CD4-positive, alpha-beta T cell (primary cell): ENCODE results near the gene SULT1A2. TPM values are rescaled to one million over a fixed set of nuclear protein-coding genes. Genes with fewer than 3 reads are reported as not detected.
A peak's percentile ranks its signal among the peaks of the same experiment; 100 is the strongest.
"Not testable (repeated sequence)": the region's sequence is repeated elsewhere in the genome, so short reads cannot be mapped to it uniquely, and the experiment has no call there.

Source experiments
- ATAC-seq: fragments of 200-7000 bp; cut with Tn5 transposase; one replicate; pipeline ENCODE4 v1.10.0; 2022; ENCODE audit warnings: mild to moderate bottlenecking; ENCODE audit not compliant: poor library complexity
- CTCF ChIA-PET: fragments of 350-600 bp; sonication (Branson Sonifier 250); formaldehyde crosslinking; loops from one replicate; lab custom pipeline; 2021; ENCODE audit warnings: antibody characterized with exemption, inconsistent platforms; lab: Charles Lee
- POLR2A ChIA-PET: fragments of 350-600 bp; sonication (Branson Sonifier 250); formaldehyde crosslinking; loops from one replicate; lab custom pipeline; 2021; ENCODE audit warnings: antibody characterized with exemption, inconsistent platforms; lab: Charles Lee
- DNase-seq, 14 experiments: peaks; one replicate each; pipeline ENCODE4 v3.0.0-alpha.2; 2013 to 2020; ENCODE audit warnings: mixed read lengths in 2 of 14
- H3K27ac ChIP-seq, 2 donors: one replicate each; pipeline versions ENCODE4 v1.5.1 to v1.7.0; 2013; ENCODE audit warnings: low read length in 2 of 2, low read depth in 1 of 2, mild to moderate bottlenecking in 1 of 2
- H3K27me3 ChIP-seq, 2 experiments: 1 replicate in 1 of 2; 2 replicates in 1 of 2; pipeline versions ENCODE4 v1.6.1 to v1.7.0; 2013; ENCODE audit warnings: low read length in 2 of 2, control low read depth in 1 of 2, mild to moderate bottlenecking in 1 of 2, moderate library complexity in 1 of 2; ENCODE audit not compliant: insufficient read depth in 2 of 2, control insufficient read depth in 1 of 2
- H3K36me3 ChIP-seq: one replicate; pipeline ENCODE4 v1.6.1; 2013; ENCODE audit warnings: low read length, control low read depth; ENCODE audit not compliant: insufficient read depth
- H3K4me1 ChIP-seq: one replicate; pipeline ENCODE4 v1.6.1; 2013; ENCODE audit warnings: low read length, control low read depth; ENCODE audit not compliant: insufficient read depth
- H3K4me3 ChIP-seq: one replicate; pipeline ENCODE4 v1.5.1; 2013; ENCODE audit warnings: mild to moderate bottlenecking, low read length, moderate library complexity
- H3K9me3 ChIP-seq, 2 experiments: 1 replicate in 1 of 2; 2 replicates in 1 of 2; pipeline versions ENCODE4 v1.6.1 to v1.7.0; 2013; ENCODE audit warnings: low read length in 2 of 2, mild to moderate bottlenecking in 2 of 2, control low read depth in 1 of 2, moderate library complexity in 1 of 2; ENCODE audit not compliant: control insufficient read depth in 1 of 2, insufficient read depth in 1 of 2
- H3K27ac Mint-ChIP-seq: one replicate; pipeline ENCODE4 v1.8.0; 2020; ENCODE audit warnings: mixed read lengths
- H3K27me3 Mint-ChIP-seq: one replicate; pipeline ENCODE4 v1.8.0; 2021; ENCODE audit warnings: mixed read lengths
- H3K36me3 Mint-ChIP-seq: one replicate; pipeline ENCODE4 v1.8.0; 2021; ENCODE audit warnings: low read depth, mixed read lengths
- H3K4me1 Mint-ChIP-seq: one replicate; pipeline ENCODE4 v1.8.0; 2021; ENCODE audit warnings: low read depth, mixed read lengths
- H3K4me3 Mint-ChIP-seq: one replicate; pipeline ENCODE4 v1.8.0; 2020; ENCODE audit warnings: mild to moderate bottlenecking, mixed read lengths
- H3K9me3 Mint-ChIP-seq: one replicate; pipeline ENCODE4 v1.8.0; 2020; ENCODE audit warnings: mixed read lengths
- CTCF ChIP-seq: fragments of 200-600 bp; IDR thresholded peaks from one replicate; pipeline ENCODE4 v1.8.0; 2022; ENCODE audit warnings: antibody characterized with exemption, mild to moderate bottlenecking
- intact Hi-C, 2 experiments: fragments of 100-400 bp; cut with DNase I in 1 of 2; cut with micrococcal nuclease in 1 of 2; formaldehyde crosslinking; loops; one replicate each; pipeline versions ENCODE4 v1.15.1 to v1.9.0; 2023 to 2025; cut with DNase I, micrococcal nuclease
- total RNA-seq, 174 experiments: library from RNA in 2 of 174; stranded (reverse) in 2 of 174; gene quantifications; one replicate each; pipeline ENCODE4 v1.2.3 and lab custom pipeline; 2021 to 2026

SULT1A2 gene
- total RNA-seq, 2 experiments from 2014 or later: 0.19 to 0.45 TPM

- intact Hi-C loops, H3K9me3 ChIP-seq, H3K36me3 ChIP-seq, H3K27ac Mint-ChIP-seq, H3K27me3 Mint-ChIP-seq, H3K9me3 Mint-ChIP-seq, H3K27me3 ChIP-seq, H3K4me3 ChIP-seq, H3K4me3 Mint-ChIP-seq, H3K36me3 Mint-ChIP-seq, ATAC-seq, H3K4me1 ChIP-seq, POLR2A ChIA-PET, H3K27ac ChIP-seq: not testable (repeated sequence)
- CTCF ChIA-PET: interaction anchor here (0.7 kb wide), 1 partner anchor 235 kb away, joined by 3 read pairs; no protein-coding TSS in a partner anchor
- DNase-seq: peak in 1 of 14 experiments; percentile 28
- H3K4me1 Mint-ChIP-seq: peaks cover 15% of the 10 kb centered on the region
These were observed 11.0 kb upstream of the SULT1A2 start for GRCh38 chr16:28607681-28608495.

GRCh38 chr16:28607116-28607623, 10.3 kb upstream of the SULT1A2 start:
- ChIA-PET CTCF (interaction anchor here (0.7 kb wide), 1 partner anchor 236 kb away, joined by 3 read pairs; no protein-coding TSS in a partner anchor), POLR2A (no interaction called here)
- Histone ChIP-seq H3K27ac (no peak overlapping the region), H3K4me3 (no peak overlapping the region), H3K4me1 (peaks cover 6% of the 10 kb centered on the region), H3K9me3 (no peaks in the 10 kb centered on the region), H3K27me3 (no peaks in the 10 kb centered on the region), H3K36me3 (no peaks in the 10 kb centered on the region)
- no peak overlapping the region for H3K4me3 Mint-ChIP-seq
- H3K27me3 Mint-ChIP-seq: no peaks in the 10 kb centered on the region
- no peaks in the 10 kb centered on the region for H3K9me3 Mint-ChIP-seq
- H3K36me3 Mint-ChIP-seq: no peaks in the 10 kb centered on the region
- H3K27ac Mint-ChIP-seq: no peak overlapping the region
- intact Hi-C loops: no loop called here
- ATAC-seq (no peak), DNase-seq (peak in 1 of 14 experiments; percentile 4)
- no peak for TF ChIP-seq CTCF
- peaks cover 15% of the 10 kb centered on the region for H3K4me1 Mint-ChIP-seq

GRCh38 chr16:28606291-28607115, 9.7 kb upstream of the SULT1A2 start:
- Histone ChIP-seq H3K4me1 (peaks cover 6% of the 10 kb centered on the region), H3K27ac (no peak overlapping the region), H3K9me3 (no peaks in the 10 kb centered on the region), H3K36me3 (no peaks in the 10 kb centered on the region), H3K4me3 (no peak overlapping the region), H3K27me3 (no peaks in the 10 kb centered on the region)
- no peak for DNase-seq
- Mint-ChIP-seq H3K27me3 (no peaks in the 10 kb centered on the region), H3K27ac (no peak overlapping the region), H3K9me3 (no peaks in the 10 kb centered on the region), H3K4me3 (no peak overlapping the region), H3K4me1 (peaks cover 15% of the 10 kb centered on the region), H3K36me3 (no peaks in the 10 kb centered on the region)
- intact Hi-C loops: no loop called here
- ATAC-seq: no peak
- CTCF ChIA-PET: interaction anchor here (0.6 to 0.7 kb wide), 3 partner anchors 15 to 802 kb away, joined by 3 read pairs; no protein-coding TSS in a partner anchor
- TF ChIP-seq CTCF: no peak
- POLR2A ChIA-PET: no interaction called here
